Left lung (tissue), 10 donors: ENCODE measurements around the gene RNF175. TPM values are rescaled to one million over a fixed set of nuclear protein-coding genes. Genes with fewer than 3 reads are reported as not detected.

Experiments
- ATAC-seq: fragments of 200-7000 bp; cut with Tn5 transposase; one replicate; pipeline ENCODE4 v1.9.1; 2020; ENCODE audit warnings: moderate library complexity
- DNase-seq, 4 donors: peaks; one replicate each; pipeline ENCODE4 v3.0.0-alpha.2; 2013 to 2020
- H3K27ac ChIP-seq, 2 donors: fragments of 200-600 bp; sonication (generic) in 1 of 2; one replicate each; pipeline versions ENCODE4 v1.5.0 to v1.8.0; 2020 to 2021
- H3K27me3 ChIP-seq, 2 donors: fragments of 200-600 bp; sonication (generic) in 1 of 2; one replicate each; pipeline versions ENCODE4 v1.5.0 to v1.8.0; 2020 to 2021
- H3K36me3 ChIP-seq, 2 donors: fragments of 200-600 bp; sonication (generic) in 1 of 2; one replicate each; pipeline versions ENCODE4 v1.5.0 to v1.8.0; 2020 to 2021
- H3K4me1 ChIP-seq, 2 donors: fragments of 200-600 bp; one replicate each; pipeline ENCODE4 v1.8.0; 2021
- H3K4me3 ChIP-seq, 2 donors: fragments of 200-600 bp; sonication (generic) in 1 of 2; one replicate each; pipeline versions ENCODE4 v1.5.0 to v1.8.0; 2020 to 2021; ENCODE audit warnings: mild to moderate bottlenecking in 1 of 2
- H3K9me3 ChIP-seq, 2 donors: fragments of 200-600 bp; sonication (generic) in 1 of 2; one replicate each; pipeline versions ENCODE4 v1.5.0 to v1.8.0; 2020 to 2021
- CTCF ChIP-seq, 2 donors: fragments of 200-600 bp; sonication (generic) in 1 of 2; IDR thresholded peaks; one replicate each; pipeline versions ENCODE4 v1.5.0 to v1.8.0; 2021; ENCODE audit warnings: antibody characterized with exemption in 2 of 2
- intact Hi-C, 2 donors: fragments of 100-400 bp; cut with DNase I; formaldehyde crosslinking; loops; one replicate each; pipeline versions ENCODE4 v1.11.2 to v1.14.2; 2022
- polyA plus RNA-seq, 6 donors: library from polyadenylated mRNA; unstranded; fragments of 120-200 nt; gene quantifications; one replicate each; pipeline ENCODE4 v1.2.1, GENCODE V29; 2013; ENCODE audit not compliant: insufficient read length in 6 of 6
- total RNA-seq, 2 donors: library from RNA; stranded (reverse); fragmentation: NEBNext Ultra II Directional; extraction: Animal tissue kit (Norgen Biotek cat#: 25700); gene quantifications; one replicate each; pipeline ENCODE4 v1.2.1, GENCODE V29; 2021
- donor health status: DM: no; HTN: yes; CAD: no.
- donor health status: DM: no; HTN: no; CAD: no.

Gene RNF175
- total and polyA plus RNA-seq, 8 donors = 0.23 to 9.5 (median 7.2) TPM; not detected in 1

DNA sequence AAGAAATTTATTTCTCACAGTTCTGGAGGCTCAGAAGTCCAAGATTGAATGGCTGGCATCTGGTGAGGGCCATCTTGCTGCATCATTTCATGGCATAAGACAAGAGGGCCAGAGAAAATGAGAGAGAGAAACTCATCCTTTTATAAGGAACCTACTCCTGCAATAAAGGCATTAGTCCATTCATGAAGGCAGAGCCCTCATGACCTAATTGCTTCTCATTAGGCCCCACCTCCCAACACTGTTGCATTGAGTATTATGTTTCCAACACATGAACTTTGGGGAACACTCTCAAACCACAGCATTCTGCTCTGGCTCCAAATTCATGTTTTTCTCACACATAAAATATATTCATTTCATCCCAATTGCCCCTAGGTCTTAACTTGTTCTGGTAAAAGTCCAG is 14.2 kb downstream of the RNF175 start:
- TF ChIP-seq CTCF (IDR thresholded peaks at IDR 0.05) = no peak
- Histone ChIP-seq H3K27me3 (no peaks in the 10 kb centered on the region), H3K36me3 (no peaks in the 10 kb centered on the region), H3K27ac (no peak overlapping the region), H3K9me3 (peaks cover 0 to 5% of the 10 kb centered on the region in 2 donors), H3K4me3 (no peak overlapping the region), H3K4me1 (peaks cover 0 to 47% of the 10 kb centered on the region in 2 donors)
- intact Hi-C loops = no loop called here
- no peak for ATAC-seq
- DNase-seq = no peak

DNA sequence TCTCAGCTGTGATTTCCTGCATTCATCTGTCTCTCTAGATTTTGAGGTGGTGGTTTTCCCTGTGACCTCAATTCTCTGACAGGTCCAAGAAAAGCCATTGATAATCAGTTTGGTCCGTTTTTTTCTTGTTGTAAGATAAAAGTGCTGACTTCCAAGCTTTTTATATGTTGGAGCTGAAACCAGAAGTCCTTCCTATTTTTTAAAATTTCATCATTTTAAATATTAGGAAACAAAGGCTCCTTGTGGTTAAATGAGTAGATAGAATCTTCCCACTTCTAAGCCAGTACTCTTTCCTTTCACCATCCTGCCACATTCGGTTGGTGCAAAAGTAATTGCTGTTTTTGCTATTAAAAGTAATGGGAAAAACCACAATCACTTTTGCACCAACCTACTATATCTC is 18.3 kb downstream of the RNF175 start:
- Histone ChIP-seq H3K27me3 (no peaks in the 10 kb centered on the region), H3K4me1 (peaks cover 0 to 15% of the 10 kb centered on the region in 2 donors), H3K4me3 (no peak overlapping the region), H3K27ac (no peak overlapping the region), H3K36me3 (no peaks in the 10 kb centered on the region), H3K9me3 (peaks cover 0 to 9% of the 10 kb centered on the region in 2 donors)
- intact Hi-C loops = no loop called here
- TF ChIP-seq CTCF (IDR thresholded peaks at IDR 0.05) = no peak
- DNase-seq = no peak
- ATAC-seq = no peak

DNA sequence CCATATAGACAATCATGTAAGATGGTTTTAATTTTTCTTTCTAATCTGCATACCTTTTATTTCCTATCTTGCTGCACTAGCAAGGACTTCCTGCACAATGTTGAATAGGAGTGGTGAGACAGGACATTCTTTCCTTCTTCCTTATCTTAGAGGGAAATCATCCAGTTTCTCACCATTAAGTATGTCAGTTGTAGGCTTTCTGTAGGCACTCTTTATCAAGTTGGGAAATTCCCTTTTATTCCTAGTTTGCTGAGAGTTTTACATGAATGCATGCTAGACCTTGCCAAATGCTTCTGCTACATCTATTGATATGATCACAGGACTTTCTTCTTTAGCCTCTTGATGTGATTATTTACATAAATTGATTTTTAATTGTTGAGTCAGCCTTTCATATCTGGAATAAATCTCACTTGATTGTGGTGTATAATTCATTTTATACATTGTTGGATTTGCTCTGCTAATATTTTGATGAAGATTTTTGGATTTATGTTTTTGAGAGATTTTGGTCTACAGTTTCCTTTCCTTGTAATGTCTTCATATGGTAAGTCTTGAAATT is 23.8 kb downstream of the RNF175 start:
- DNase-seq (no peak), ATAC-seq (no peak)
- H3K4me3 ChIP-seq = no peak overlapping the region
- H3K36me3 ChIP-seq = no peaks in the 10 kb centered on the region
- no peaks in the 10 kb centered on the region for H3K27me3 ChIP-seq
- H3K4me1 ChIP-seq = no peaks in the 10 kb centered on the region
- H3K9me3 ChIP-seq = peaks cover 0 to 6% of the 10 kb centered on the region in 2 donors
- intact Hi-C loops = no loop called here
- H3K27ac ChIP-seq = no peak overlapping the region
- TF ChIP-seq CTCF (IDR thresholded peaks at IDR 0.05) = no peak

DNA sequence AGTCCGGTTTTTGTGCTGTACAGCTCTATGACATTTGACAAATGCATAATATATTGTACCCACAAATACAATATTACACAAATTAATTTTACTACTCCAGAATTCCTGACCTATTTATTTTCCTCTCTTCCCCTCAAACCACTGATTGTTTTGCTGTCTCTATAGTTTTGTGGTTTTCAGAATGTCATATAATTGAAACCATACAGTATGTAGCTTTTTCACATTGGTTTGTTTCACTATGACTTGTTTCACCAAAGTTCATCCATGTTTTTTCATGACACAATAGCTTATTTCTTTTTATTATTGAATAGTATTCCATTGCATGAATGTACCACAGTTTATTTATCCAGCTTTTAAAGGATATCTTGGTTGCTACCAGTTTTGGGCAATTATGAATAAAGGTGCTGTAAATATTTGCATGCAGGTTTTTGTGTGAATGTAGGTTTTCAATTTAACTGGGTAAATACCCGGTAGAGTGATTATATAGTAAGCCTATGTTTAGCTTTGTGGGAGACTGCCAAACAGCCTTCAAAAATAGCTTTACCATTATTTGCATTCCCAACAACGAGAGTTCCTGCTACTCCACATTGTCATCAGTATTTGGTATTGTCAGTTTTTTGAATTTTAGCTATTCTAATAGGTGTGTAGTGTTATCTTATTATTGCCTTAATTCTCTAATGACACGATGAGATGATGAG is 25.9 kb downstream of the RNF175 start:
- TF ChIP-seq CTCF (IDR thresholded peaks at IDR 0.05) = no peak
- DNase-seq = no peak
- Histone ChIP-seq H3K4me3 (no peak overlapping the region), H3K9me3 (no peaks in the 10 kb centered on the region), H3K4me1 (peaks cover 0 to 4% of the 10 kb centered on the region in 2 donors), H3K27ac (no peak overlapping the region), H3K36me3 (no peaks in the 10 kb centered on the region), H3K27me3 (no peaks in the 10 kb centered on the region)
- ATAC-seq = no peak
- intact Hi-C loops = no loop called here

GRCh38 chr4:153731239-153731638 is 28.6 kb downstream of the RNF175 start:
- H3K27me3 ChIP-seq = no peaks in the 10 kb centered on the region
- H3K4me3 ChIP-seq = no peak overlapping the region
- TF ChIP-seq CTCF (IDR thresholded peaks at IDR 0.05) = no peak
- intact Hi-C loops = no loop called here
- H3K36me3 ChIP-seq = no peaks in the 10 kb centered on the region
- H3K27ac ChIP-seq = no peak overlapping the region
- ATAC-seq = no peak
- no peak for DNase-seq
- H3K9me3 ChIP-seq = no peaks in the 10 kb centered on the region
- H3K4me1 ChIP-seq = peaks cover 0 to 10% of the 10 kb centered on the region in 2 donors
